ENCODE data around the gene KCNK13. TPM values are rescaled to one million over a fixed set of nuclear protein-coding genes. Genes with fewer than 3 reads are reported as not detected.

KCNK13 gene
- polyA plus RNA-seq, 1 donor (not counting 4 experiments of a cell fraction or from before 2014, with no cell fraction given): 0.03 TPM

- H4K20me1 ChIP-seq (ENCODE audit: control insufficient read depth, extremely low read depth, insufficient read depth, low read length): no peaks in the 10 kb centered on the region
- H3K27ac ChIP-seq (ENCODE audit: control insufficient read depth, insufficient read depth, low read length): no peak overlapping the region
- H3K27me3 ChIP-seq (ENCODE audit: control insufficient read depth, extremely low read depth, insufficient read depth, low read length): no peaks in the 10 kb centered on the region
- DNase-seq (ENCODE audit: low read depth, low spot score): no peak
- H3K9me3 ChIP-seq (ENCODE audit: control insufficient read depth, low read depth, low read length): no peaks in the 10 kb centered on the region
- dilution Hi-C loops (cut with MboI; ENCODE audit: extremely low pct_ligation_motif_present, low sequenced_read_pairs): no loop called here
- H3K9ac ChIP-seq (ENCODE audit: control insufficient read depth, extremely low read depth, insufficient read depth, low read length): no peak overlapping the region
- H3K36me3 ChIP-seq (ENCODE audit: control insufficient read depth in 2 of 2, extremely low read depth in 1 of 2, insufficient read depth in 2 of 2, low read length in 2 of 2): no peaks in the 10 kb centered on the region
- no peak for TF ChIP-seq EZH2 (IDR thresholded peaks at IDR 0.05; ENCODE audit: low read length)
- no peak for TF ChIP-seq CTCF (optimal IDR thresholded peaks at IDR 0.05 in 1 of 3, IDR thresholded peaks at IDR 0.05 in 1 of 3, conservative IDR thresholded peaks at IDR 0.05 in 1 of 3; ENCODE audit: extremely low read depth in 1 of 3, insufficient read depth in 2 of 3, low read length in 3 of 3)
- no peak overlapping the region for H3K4me3 ChIP-seq (ENCODE audit: control insufficient read depth in 2 of 3, extremely low read depth in 1 of 3, insufficient read depth in 2 of 3, low read depth in 1 of 3, low read length in 3 of 3)
- H3K4me2 ChIP-seq (ENCODE audit: control insufficient read depth, extremely low read depth, insufficient read depth, low read depth, low read length): no peak overlapping the region
- H3K9me1 ChIP-seq (ENCODE audit: control insufficient read depth, extremely low read depth, insufficient read depth, low read length): no peaks in the 10 kb centered on the region
- H3K79me2 ChIP-seq (ENCODE audit: control insufficient read depth, insufficient read depth, low read length): no peaks in the 10 kb centered on the region
- no peak for FAIRE-seq
- H2AFZ ChIP-seq (ENCODE audit: control insufficient read depth, low read length): no peak overlapping the region
- H3K4me1 ChIP-seq (ENCODE audit: control insufficient read depth, extremely low read depth, insufficient read depth, low read length): no peaks in the 10 kb centered on the region
Measured at GRCh38 chr14:90204516-90204915, 142.7 kb downstream of the KCNK13 start.

DNA sequence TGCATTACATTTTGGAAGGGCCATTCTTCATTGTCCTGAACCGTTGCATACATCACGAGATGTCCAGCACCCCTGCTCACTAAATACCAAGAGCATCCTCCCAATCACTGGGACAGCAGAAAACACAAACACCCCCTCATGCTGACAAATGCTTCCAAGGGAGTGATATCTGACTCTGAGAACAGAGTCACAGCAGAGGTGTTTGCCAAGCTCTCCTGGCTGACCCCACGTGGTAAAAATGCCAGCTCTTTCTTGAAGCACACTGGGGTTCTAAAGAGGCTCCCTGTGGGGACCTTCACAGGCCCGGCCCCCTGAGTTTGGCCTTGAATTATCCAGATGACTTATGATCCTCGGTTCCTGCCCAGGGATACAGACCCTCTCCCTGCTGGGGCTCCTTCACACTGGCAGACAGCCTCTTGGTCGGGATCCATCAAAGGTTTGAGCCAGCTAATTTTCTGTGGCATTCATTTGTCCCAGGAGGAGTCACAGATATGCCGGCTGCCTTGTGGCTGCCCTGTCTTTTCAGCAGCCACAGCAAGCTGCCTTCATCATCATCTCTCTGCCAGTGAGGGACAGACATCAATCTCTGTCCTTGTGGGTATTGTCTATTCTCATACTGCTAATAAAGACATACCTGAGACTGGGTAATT, 151.4 kb downstream of the KCNK13 start:
- H3K9me3 ChIP-seq (ENCODE audit: control insufficient read depth, low read depth, low read length): no peaks in the 10 kb centered on the region
- no peaks in the 10 kb centered on the region for H3K27me3 ChIP-seq (ENCODE audit: control insufficient read depth, extremely low read depth, insufficient read depth, low read length)
- no peak overlapping the region for H2AFZ ChIP-seq (ENCODE audit: control insufficient read depth, low read length)
- H4K20me1 ChIP-seq (ENCODE audit: control insufficient read depth, extremely low read depth, insufficient read depth, low read length): no peaks in the 10 kb centered on the region
- H3K4me1 ChIP-seq (ENCODE audit: control insufficient read depth, extremely low read depth, insufficient read depth, low read length): no peaks in the 10 kb centered on the region
- no peaks in the 10 kb centered on the region for H3K79me2 ChIP-seq (ENCODE audit: control insufficient read depth, insufficient read depth, low read length)
- H3K4me3 ChIP-seq (ENCODE audit: control insufficient read depth in 2 of 3, extremely low read depth in 1 of 3, insufficient read depth in 2 of 3, low read depth in 1 of 3, low read length in 3 of 3): no peak overlapping the region
- no peak overlapping the region for H3K27ac ChIP-seq (ENCODE audit: control insufficient read depth, insufficient read depth, low read length)
- H3K9ac ChIP-seq (ENCODE audit: control insufficient read depth, extremely low read depth, insufficient read depth, low read length): no peak overlapping the region
- dilution Hi-C loops (cut with MboI; ENCODE audit: extremely low pct_ligation_motif_present, low sequenced_read_pairs): no loop called here
- DNase-seq (ENCODE audit: low read depth, low spot score) (no peak), FAIRE-seq (no peak)
- H3K36me3 ChIP-seq (ENCODE audit: control insufficient read depth in 2 of 2, extremely low read depth in 1 of 2, insufficient read depth in 2 of 2, low read length in 2 of 2): no peaks in the 10 kb centered on the region
- TF ChIP-seq EZH2 (IDR thresholded peaks at IDR 0.05; ENCODE audit: low read length) (no peak), CTCF (optimal IDR thresholded peaks at IDR 0.05 in 1 of 3, IDR thresholded peaks at IDR 0.05 in 1 of 3, conservative IDR thresholded peaks at IDR 0.05 in 1 of 3; ENCODE audit: extremely low read depth in 1 of 3, insufficient read depth in 2 of 3, low read length in 3 of 3) (no peak)
- H3K9me1 ChIP-seq (ENCODE audit: control insufficient read depth, extremely low read depth, insufficient read depth, low read length): no peaks in the 10 kb centered on the region
- H3K4me2 ChIP-seq (ENCODE audit: control insufficient read depth, extremely low read depth, insufficient read depth, low read depth, low read length): no peak overlapping the region
